Prostate gland (tissue), 2 donors: ENCODE measurements around the gene ARHGAP26.

Source experiments
- POLR2A ChIP-seq: fragments of 450-650 bp; IDR thresholded peaks from one replicate; pipeline ENCODE4 v1.6.1; 2016; ENCODE audit warnings: antibody characterized with exemption, mild to moderate bottlenecking
- POLR2AphosphoS5 ChIP-seq: sonication (generic); formaldehyde crosslinking; IDR thresholded peaks from one replicate; pipeline ENCODE4 v1.6.1; 2017; ENCODE audit warnings: antibody characterized with exemption
- TF ChIP-seq, protein P1 (sequence below), 4 experiments: fragments of 200-600 bp in 2 of 4; fragments of 450-650 bp in 2 of 4; sonication (generic) in 2 of 4; IDR thresholded peaks; 1 replicate in 3 of 4; 2 replicates in 1 of 4; pipeline ENCODE4 v1.5.1; 2016 to 2019; ENCODE audit warnings: antibody characterized with exemption in 4 of 4, mild to moderate bottlenecking in 2 of 4, moderate library complexity in 2 of 4

GRCh38 chr5:142946547-142947426, 176.6 kb downstream of the ARHGAP26 start:
- TF ChIP-seq, protein P1, sequence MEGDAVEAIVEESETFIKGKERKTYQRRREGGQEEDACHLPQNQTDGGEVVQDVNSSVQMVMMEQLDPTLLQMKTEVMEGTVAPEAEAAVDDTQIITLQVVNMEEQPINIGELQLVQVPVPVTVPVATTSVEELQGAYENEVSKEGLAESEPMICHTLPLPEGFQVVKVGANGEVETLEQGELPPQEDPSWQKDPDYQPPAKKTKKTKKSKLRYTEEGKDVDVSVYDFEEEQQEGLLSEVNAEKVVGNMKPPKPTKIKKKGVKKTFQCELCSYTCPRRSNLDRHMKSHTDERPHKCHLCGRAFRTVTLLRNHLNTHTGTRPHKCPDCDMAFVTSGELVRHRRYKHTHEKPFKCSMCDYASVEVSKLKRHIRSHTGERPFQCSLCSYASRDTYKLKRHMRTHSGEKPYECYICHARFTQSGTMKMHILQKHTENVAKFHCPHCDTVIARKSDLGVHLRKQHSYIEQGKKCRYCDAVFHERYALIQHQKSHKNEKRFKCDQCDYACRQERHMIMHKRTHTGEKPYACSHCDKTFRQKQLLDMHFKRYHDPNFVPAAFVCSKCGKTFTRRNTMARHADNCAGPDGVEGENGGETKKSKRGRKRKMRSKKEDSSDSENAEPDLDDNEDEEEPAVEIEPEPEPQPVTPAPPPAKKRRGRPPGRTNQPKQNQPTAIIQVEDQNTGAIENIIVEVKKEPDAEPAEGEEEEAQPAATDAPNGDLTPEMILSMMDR (IDR thresholded peaks at IDR 0.05) = no peak
- TF ChIP-seq POLR2AphosphoS5 (no peak), POLR2A (no peak)
